Liver (tissue), 9 donors: ENCODE measurements around the gene MIB1. TPM values are rescaled to one million over a fixed set of nuclear protein-coding genes. Genes with fewer than 3 reads are reported as not detected.

Experiments
- DNase-seq: peaks from one replicate; pipeline ENCODE4 v3.0.0-alpha.2; 2017; ENCODE audit warnings: low spot score
- H3K27ac ChIP-seq, 2 donors: one replicate each; pipeline ENCODE4 v1.7.0; 2013; ENCODE audit warnings: inconsistent platforms in 2 of 2, low read length in 2 of 2, control low read depth in 1 of 2, low read depth in 1 of 2, mild to moderate bottlenecking in 1 of 2
- H3K27me3 ChIP-seq, 4 donors: one replicate each; pipeline versions ENCODE4 v1.6.1 to v1.7.0; 2013; ENCODE audit warnings: low read length in 3 of 4, inconsistent platforms in 1 of 4, mild to moderate bottlenecking in 1 of 4, moderate library complexity in 1 of 4; ENCODE audit not compliant: control insufficient read depth in 4 of 4, insufficient read depth in 4 of 4
- H3K36me3 ChIP-seq, 4 donors: one replicate each; pipeline versions ENCODE4 v1.6.1 to v1.7.0; 2013; ENCODE audit warnings: low read length in 3 of 4, mild to moderate bottlenecking in 3 of 4, low read depth in 1 of 4, moderate library complexity in 1 of 4; ENCODE audit not compliant: control insufficient read depth in 4 of 4, insufficient read depth in 3 of 4
- H3K4me1 ChIP-seq, 4 donors: one replicate each; pipeline versions ENCODE4 v1.6.1 to v1.7.0; 2013; ENCODE audit warnings: low read length in 3 of 4, mild to moderate bottlenecking in 3 of 4, moderate library complexity in 1 of 4; ENCODE audit not compliant: control insufficient read depth in 4 of 4, insufficient read depth in 4 of 4
- H3K4me3 ChIP-seq, 3 donors: one replicate each; pipeline versions ENCODE4 v1.6.1 to v1.7.0; 2013; ENCODE audit warnings: low read length in 3 of 3, control low read depth in 1 of 3, low read depth in 1 of 3, mild to moderate bottlenecking in 1 of 3
- H3K9ac ChIP-seq, 2 donors: one replicate each; pipeline ENCODE4 v1.7.0; 2013; ENCODE audit warnings: low read length in 2 of 2, mild to moderate bottlenecking in 2 of 2, moderate library complexity in 2 of 2, control low read depth in 1 of 2, low read depth in 1 of 2
- H3K9me3 ChIP-seq, 4 donors: one replicate each; pipeline versions ENCODE4 v1.6.1 to v1.7.0; 2013; ENCODE audit warnings: low read length in 3 of 4; ENCODE audit not compliant: control insufficient read depth in 4 of 4
- ATF3 ChIP-seq: IDR thresholded peaks from 2 replicates; pipeline ENCODE4 v1.6.1; 2016; ENCODE audit warnings: antibody characterized with exemption
- EGR1 ChIP-seq, 2 donors: IDR thresholded peaks; 2 replicates each; pipeline ENCODE4 v1.6.1; 2016 to 2018; ENCODE audit warnings: antibody characterized with exemption in 2 of 2, low read depth in 2 of 2
- FOXA1 ChIP-seq: IDR thresholded peaks from 2 replicates; pipeline ENCODE4 v1.6.1; 2016; ENCODE audit warnings: antibody characterized with exemption
- FOXA2 ChIP-seq: IDR thresholded peaks from 2 replicates; pipeline ENCODE4 v1.6.1; 2016; ENCODE audit warnings: antibody characterized with exemption
- GABPA ChIP-seq, 2 donors: IDR thresholded peaks in 1 of 2; conservative IDR thresholded peaks in 1 of 2; 2 replicates each; pipeline ENCODE4 v1.6.1; 2016; ENCODE audit warnings: antibody characterized with exemption in 2 of 2, mild to moderate bottlenecking in 1 of 2, moderate library complexity in 1 of 2
- HNF4A ChIP-seq, 2 donors: conservative IDR thresholded peaks; 2 replicates each; pipeline ENCODE4 v1.6.1; 2016; ENCODE audit warnings: antibody characterized with exemption in 2 of 2, mild to moderate bottlenecking in 2 of 2
- HNF4G ChIP-seq: IDR thresholded peaks from 2 replicates; pipeline ENCODE4 v1.6.1; 2016; ENCODE audit warnings: antibody characterized with exemption
- JUND ChIP-seq, 2 donors: IDR thresholded peaks; 2 replicates each; pipeline ENCODE4 v1.6.1; 2016; ENCODE audit warnings: antibody characterized with exemption in 2 of 2
- MAX ChIP-seq: IDR thresholded peaks from 2 replicates; pipeline ENCODE4 v1.6.1; 2016; ENCODE audit warnings: antibody characterized with exemption
- NR2F2 ChIP-seq: IDR thresholded peaks from 2 replicates; pipeline ENCODE4 v1.6.1; 2016; ENCODE audit warnings: antibody characterized with exemption
- REST ChIP-seq: IDR thresholded peaks from 2 replicates; pipeline ENCODE4 v1.6.1; 2016; ENCODE audit warnings: antibody characterized with exemption, mild to moderate bottlenecking
- SP1 ChIP-seq: IDR thresholded peaks from 2 replicates; pipeline ENCODE4 v1.6.1; 2018; ENCODE audit warnings: antibody characterized with exemption, mild to moderate bottlenecking
- TAF1 ChIP-seq: conservative IDR thresholded peaks from 2 replicates; pipeline ENCODE4 v1.6.1; 2016; ENCODE audit warnings: antibody characterized with exemption, mild to moderate bottlenecking
- YY1 ChIP-seq: IDR thresholded peaks from 2 replicates; pipeline ENCODE4 v1.6.1; 2016; ENCODE audit warnings: antibody characterized with exemption, mild to moderate bottlenecking
- ZBTB33 ChIP-seq: IDR thresholded peaks from 2 replicates; pipeline ENCODE4 v1.6.1; 2016; ENCODE audit warnings: antibody characterized with exemption
- WGBS: extraction: QIAGEN DNeasy Blood & Tissue Kit; methylation state at CpG from one replicate; pipeline ENCODE4 v1.1.7; 2013; 5-methylcytosine and 5-hydroxymethylcytosine counted together
- polyA plus RNA-seq, 2 donors: library from polyadenylated mRNA; stranded (reverse) in 1 of 2; unstranded in 1 of 2; fragments of 200-250 nt in 1 of 2; fragments of >200 nt in 1 of 2; fragmentation: Nextera tagmentation in 1 of 2; extraction: Ambion mirVana in 1 of 2; gene quantifications; one replicate each; pipeline versions ENCODE4 v1.2.1 to v1.2.3, GENCODE V29; 2013 to 2015
- total RNA-seq, 2 donors: library from RNA; depleted of rRNA; stranded (reverse); fragments of >200 nt; gene quantifications; one replicate each; pipeline ENCODE4 v1.2.3, GENCODE V29; 2014
- TF ChIP-seq, protein P1 (sequence below): fragments of 150-350 bp; IDR thresholded peaks from 2 replicates; pipeline ENCODE4 v1.5.1; 2017; ENCODE audit warnings: improper control_type of control experiment, low read depth, low read length; ENCODE audit not compliant: missing input control
- donor health status: healthy.
- donor health status: healthy.
- donor health status: healthy.
- donor health status: healthy.
- donor health status: healthy.

MIB1 gene
- total and polyA plus RNA-seq, 4 donors, result 2.7 to 29.6 (median 14.9) TPM

DNA sequence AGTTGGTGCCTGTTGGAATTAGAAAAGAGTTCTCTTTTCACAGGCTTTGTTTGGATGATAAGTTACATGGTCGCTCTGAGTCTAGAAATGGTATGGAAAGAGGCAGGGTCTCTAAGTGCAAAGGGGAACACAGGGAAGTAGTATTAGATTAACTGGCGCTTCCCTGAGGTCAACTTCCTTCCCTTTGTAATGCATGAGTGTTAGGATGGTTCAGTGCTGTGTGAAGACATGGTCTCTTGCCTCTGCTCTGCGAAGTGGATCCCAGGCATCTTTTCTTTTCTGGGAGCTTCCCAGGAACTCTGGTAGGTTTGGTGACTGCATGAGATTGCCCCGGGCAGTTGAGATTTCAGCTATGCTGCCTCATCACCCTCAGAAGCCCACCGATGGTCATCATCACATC is 170.3 kb downstream of the MIB1 start:
- H3K36me3 ChIP-seq, result no peaks in the 10 kb centered on the region
- WGBS, result 78% methylated on average over 5 of the region's 5 CpGs

More for the DNA sequence above, 170.3 kb downstream of the MIB1 start:
- TF ChIP-seq GABPA (IDR thresholded peaks at IDR 0.05 in 1 of 2, conservative IDR thresholded peaks at IDR 0.05 in 1 of 2), result no peak
- no peak for TF ChIP-seq HNF4G
- TF ChIP-seq HNF4A (conservative IDR thresholded peaks at IDR 0.05), result no peak
- TF ChIP-seq NR2F2, result no peak
- TF ChIP-seq SP1, result no peak
- TF ChIP-seq ATF3, result no peak
- no peak for TF ChIP-seq YY1
- TF ChIP-seq ZBTB33, result no peak
- no peak for TF ChIP-seq TAF1
- no peak for TF ChIP-seq MAX
- TF ChIP-seq REST, result no peak
- TF ChIP-seq FOXA1, result no peak
- no peak for TF ChIP-seq FOXA2
- TF ChIP-seq, protein P1, sequence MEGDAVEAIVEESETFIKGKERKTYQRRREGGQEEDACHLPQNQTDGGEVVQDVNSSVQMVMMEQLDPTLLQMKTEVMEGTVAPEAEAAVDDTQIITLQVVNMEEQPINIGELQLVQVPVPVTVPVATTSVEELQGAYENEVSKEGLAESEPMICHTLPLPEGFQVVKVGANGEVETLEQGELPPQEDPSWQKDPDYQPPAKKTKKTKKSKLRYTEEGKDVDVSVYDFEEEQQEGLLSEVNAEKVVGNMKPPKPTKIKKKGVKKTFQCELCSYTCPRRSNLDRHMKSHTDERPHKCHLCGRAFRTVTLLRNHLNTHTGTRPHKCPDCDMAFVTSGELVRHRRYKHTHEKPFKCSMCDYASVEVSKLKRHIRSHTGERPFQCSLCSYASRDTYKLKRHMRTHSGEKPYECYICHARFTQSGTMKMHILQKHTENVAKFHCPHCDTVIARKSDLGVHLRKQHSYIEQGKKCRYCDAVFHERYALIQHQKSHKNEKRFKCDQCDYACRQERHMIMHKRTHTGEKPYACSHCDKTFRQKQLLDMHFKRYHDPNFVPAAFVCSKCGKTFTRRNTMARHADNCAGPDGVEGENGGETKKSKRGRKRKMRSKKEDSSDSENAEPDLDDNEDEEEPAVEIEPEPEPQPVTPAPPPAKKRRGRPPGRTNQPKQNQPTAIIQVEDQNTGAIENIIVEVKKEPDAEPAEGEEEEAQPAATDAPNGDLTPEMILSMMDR, result no peak
- TF ChIP-seq EGR1 (IDR thresholded peaks at IDR 0.05; ENCODE audit: low read depth in 2 of 2), result no peak
- TF ChIP-seq JUND (IDR thresholded peaks at IDR 0.05), result no peak
- H3K9ac ChIP-seq, result no peak overlapping the region
- no peak overlapping the region for H3K4me3 ChIP-seq
- DNase-seq, result no peak
- no peak overlapping the region for H3K27ac ChIP-seq
- no peaks in the 10 kb centered on the region for H3K27me3 ChIP-seq
- no peaks in the 10 kb centered on the region for H3K4me1 ChIP-seq
- H3K9me3 ChIP-seq, result no peaks in the 10 kb centered on the region
